ENCODE results near the gene SPPL2B. TPM values are rescaled to one million over a fixed set of nuclear protein-coding genes. Genes with fewer than 3 reads are reported as not detected.
A peak's percentile ranks its signal among the peaks of the same experiment; 100 is the strongest.

SPPL2B gene
- total and polyA plus RNA-seq, 4 experiments from 2014 or later: 6.2 to 82.8 (median 43.1) TPM

- peak overlapping the region; percentile 82 to 95 (median 87) for H3K27ac Mint-ChIP-seq
- Histone ChIP-seq H3K27ac (ENCODE audit: low read depth, low read length) (no peak overlapping the region), H3K4me3 (ENCODE audit: low read length in 2 of 2) (peak overlapping the region in 1 of 2 donors; percentile 82), H3K27me3 (ENCODE audit: insufficient read depth, low read length) (no peaks in the 10 kb centered on the region), H3K36me3 (ENCODE audit: insufficient read depth, low read length) (peaks cover 4% of the 10 kb centered on the region), H3K9me3 (ENCODE audit: control insufficient read depth in 1 of 2, low read length in 2 of 2) (no peaks in the 10 kb centered on the region), H3K4me1 (ENCODE audit: insufficient read depth, low read length) (peaks cover 49% of the 10 kb centered on the region)
- peak in 1 of 5 donors; percentile 18 for DNase-seq
- H3K9me3 Mint-ChIP-seq: peaks cover 0 to 2% (median 0%) of the 10 kb centered on the region in 8 donors
- H3K27me3 Mint-ChIP-seq: no peaks in the 10 kb centered on the region
- POLR2A ChIA-PET (ENCODE audit: partially characterized antibody): interaction anchor here (1.3 kb wide), 1 partner anchor 54 kb away, joined by 3 read pairs; no protein-coding TSS in a partner anchor
- H3K4me1 Mint-ChIP-seq: peaks cover 22 to 61% (median 47%) of the 10 kb centered on the region in 4 donors
- peaks cover 10 to 24% of the 10 kb centered on the region in 2 donors for H3K36me3 Mint-ChIP-seq
- peak overlapping the region; percentile 83 to 100 (median 87) for H3K4me3 Mint-ChIP-seq
- CTCF ChIA-PET (ENCODE audit: partially characterized antibody): interaction anchor here (0.8 kb wide), 1 partner anchor 55 kb away, joined by 3 read pairs; no protein-coding TSS in a partner anchor
- intact Hi-C loops (cut with micrococcal nuclease): loop anchor here (5.0 kb wide), 2 partner anchors 37 to 57 kb away; no protein-coding TSS in a partner anchor
Measured at GRCh38 chr19:2329501-2329916, 1.0 kb downstream of the SPPL2B start.

GRCh38 chr19:2330255-2330631 lies 1.8 kb downstream of the SPPL2B start:
- H3K4me3 ChIP-seq (ENCODE audit: low read length in 2 of 2): no peak overlapping the region
- intact Hi-C loops (cut with micrococcal nuclease): no loop called here
- ChIA-PET CTCF (ENCODE audit: partially characterized antibody) (no interaction called here), POLR2A (ENCODE audit: partially characterized antibody) (interaction anchor here (0.6 kb wide), 2 partner anchors 67 to 425 kb away, joined by 3 read pairs; partner anchors contain the start of genes ADAT3 and SCAMP4)
- H3K36me3 Mint-ChIP-seq: peaks cover 10 to 20% of the 10 kb centered on the region in 2 donors
- H3K36me3 ChIP-seq (ENCODE audit: insufficient read depth, low read length): no peaks in the 10 kb centered on the region
- peaks cover 0 to 2% (median 0%) of the 10 kb centered on the region in 8 donors for H3K9me3 Mint-ChIP-seq
- peak overlapping the region in 5 of 7 donors; percentile 31 to 87 (median 73) for H3K27ac Mint-ChIP-seq
- no peaks in the 10 kb centered on the region for H3K27me3 ChIP-seq (ENCODE audit: insufficient read depth, low read length)
- H3K4me1 ChIP-seq (ENCODE audit: insufficient read depth, low read length): peaks cover 49% of the 10 kb centered on the region
- no peaks in the 10 kb centered on the region for H3K9me3 ChIP-seq (ENCODE audit: control insufficient read depth in 1 of 2, low read length in 2 of 2)
- H3K27me3 Mint-ChIP-seq: no peaks in the 10 kb centered on the region
- DNase-seq: peak in 1 of 5 donors; percentile 9
- peak overlapping the region in 6 of 8 donors; percentile 31 to 85 (median 38) for H3K4me3 Mint-ChIP-seq
- peaks cover 22 to 61% (median 47%) of the 10 kb centered on the region in 4 donors for H3K4me1 Mint-ChIP-seq
- no peak overlapping the region for H3K27ac ChIP-seq (ENCODE audit: low read depth, low read length)

- H3K9me3 ChIP-seq (ENCODE audit: control insufficient read depth in 1 of 2, low read length in 2 of 2): no peaks in the 10 kb centered on the region
- no peak overlapping the region for H3K27ac ChIP-seq (ENCODE audit: low read depth, low read length)
- Mint-ChIP-seq H3K36me3 (peaks cover 8 to 18% of the 10 kb centered on the region in 2 donors), H3K27ac (peak overlapping the region in 6 of 7 donors; percentile 31 to 87 (median 56)), H3K9me3 (peaks cover 0 to 2% (median 0%) of the 10 kb centered on the region in 8 donors), H3K4me3 (peak overlapping the region; percentile 17 to 55 (median 38)), H3K27me3 (no peaks in the 10 kb centered on the region), H3K4me1 (peaks cover 23 to 60% (median 49%) of the 10 kb centered on the region in 4 donors)
- no peaks in the 10 kb centered on the region for H3K27me3 ChIP-seq (ENCODE audit: insufficient read depth, low read length)
- POLR2A ChIA-PET (ENCODE audit: partially characterized antibody): interaction anchor here (0.6 to 0.8 kb wide), 3 partner anchors 61 to 425 kb away, joined by 3 read pairs; partner anchors contain the start of genes ADAT3 and SCAMP4
- DNase-seq: peak in 1 of 5 donors; percentile 29
- H3K4me1 ChIP-seq (ENCODE audit: insufficient read depth, low read length): peaks cover 47% of the 10 kb centered on the region
- H3K36me3 ChIP-seq (ENCODE audit: insufficient read depth, low read length): no peaks in the 10 kb centered on the region
- intact Hi-C loops (cut with micrococcal nuclease): no loop called here
- H3K4me3 ChIP-seq (ENCODE audit: low read length in 2 of 2): no peak overlapping the region
- CTCF ChIA-PET (ENCODE audit: partially characterized antibody): no interaction called here
Measured at GRCh38 chr19:2330632-2331284, 2.3 kb downstream of the SPPL2B start.

- CTCF ChIA-PET (ENCODE audit: partially characterized antibody): no interaction called here
- intact Hi-C loops (cut with micrococcal nuclease): no loop called here
- H3K4me1 ChIP-seq (ENCODE audit: insufficient read depth, low read length): peaks cover 39% of the 10 kb centered on the region
Measured at GRCh38 chr19:2331601-2332246, 3.2 kb downstream of the SPPL2B start.

GRCh38 chr19:2332341-2333026 lies 4.0 kb downstream of the SPPL2B start:
- intact Hi-C loops (cut with micrococcal nuclease): no loop called here
- Mint-ChIP-seq H3K9me3 (peaks cover 0 to 2% (median 0%) of the 10 kb centered on the region in 8 donors), H3K4me1 (peaks cover 25 to 55% (median 40%) of the 10 kb centered on the region in 4 donors), H3K36me3 (peaks cover 4 to 20% of the 10 kb centered on the region in 2 donors), H3K4me3 (peak overlapping the region in 5 of 8 donors; percentile 13 to 59 (median 40)), H3K27ac (peak overlapping the region; percentile 73 to 90 (median 80)), H3K27me3 (no peaks in the 10 kb centered on the region)
- CTCF ChIA-PET (ENCODE audit: partially characterized antibody): no interaction called here
- Histone ChIP-seq H3K4me3 (ENCODE audit: low read length in 2 of 2) (no peak overlapping the region), H3K27ac (ENCODE audit: low read depth, low read length) (no peak overlapping the region), H3K36me3 (ENCODE audit: insufficient read depth, low read length) (no peaks in the 10 kb centered on the region), H3K9me3 (ENCODE audit: control insufficient read depth in 1 of 2, low read length in 2 of 2) (no peaks in the 10 kb centered on the region), H3K27me3 (ENCODE audit: insufficient read depth, low read length) (no peaks in the 10 kb centered on the region), H3K4me1 (ENCODE audit: insufficient read depth, low read length) (peaks cover 32% of the 10 kb centered on the region)
- peak; percentile 25 to 65 (median 43) for DNase-seq
- POLR2A ChIA-PET (ENCODE audit: partially characterized antibody): interaction anchor here (0.9 to 1.1 kb wide), 3 partner anchors 10 to 97 kb away, joined by 3 read pairs; partner anchors contain the start of gene PLEKHJ1

More at GRCh38 chr19:2331601-2332246, 3.2 kb downstream of the SPPL2B start:
- peak overlapping the region; percentile 23 to 76 (median 73) for H3K27ac Mint-ChIP-seq
- H3K4me1 Mint-ChIP-seq: peaks cover 27 to 63% (median 47%) of the 10 kb centered on the region in 4 donors
- H3K27me3 Mint-ChIP-seq: no peaks in the 10 kb centered on the region
- no peak overlapping the region for H3K27ac ChIP-seq (ENCODE audit: low read depth, low read length)
- peaks cover 0 to 2% (median 0%) of the 10 kb centered on the region in 8 donors for H3K9me3 Mint-ChIP-seq
- DNase-seq: peak in 1 of 5 donors; percentile 3
- no peaks in the 10 kb centered on the region for H3K36me3 ChIP-seq (ENCODE audit: insufficient read depth, low read length)
- H3K9me3 ChIP-seq (ENCODE audit: control insufficient read depth in 1 of 2, low read length in 2 of 2): no peaks in the 10 kb centered on the region
- no peak overlapping the region for H3K4me3 ChIP-seq (ENCODE audit: low read length in 2 of 2)
- H3K4me3 Mint-ChIP-seq: peak overlapping the region in 3 of 8 donors; percentile 17 to 46 (median 35)
- peaks cover 4 to 21% of the 10 kb centered on the region in 2 donors for H3K36me3 Mint-ChIP-seq
- POLR2A ChIA-PET (ENCODE audit: partially characterized antibody): interaction anchor here (0.6 to 0.9 kb wide), 4 partner anchors 29 to 96 kb away, joined by 3 read pairs; partner anchors contain the start of gene PLEKHJ1
- H3K27me3 ChIP-seq (ENCODE audit: insufficient read depth, low read length): no peaks in the 10 kb centered on the region

GRCh38 chr19:2333027-2333806 lies 4.7 kb downstream of the SPPL2B start:
- intact Hi-C loops (cut with micrococcal nuclease): no loop called here
- Histone ChIP-seq H3K27ac (ENCODE audit: low read depth, low read length) (no peak overlapping the region), H3K27me3 (ENCODE audit: insufficient read depth, low read length) (no peaks in the 10 kb centered on the region), H3K9me3 (ENCODE audit: control insufficient read depth in 1 of 2, low read length in 2 of 2) (no peaks in the 10 kb centered on the region), H3K4me1 (ENCODE audit: insufficient read depth, low read length) (peaks cover 27% of the 10 kb centered on the region), H3K4me3 (ENCODE audit: low read length in 2 of 2) (no peak overlapping the region), H3K36me3 (ENCODE audit: insufficient read depth, low read length) (no peaks in the 10 kb centered on the region)
- peak overlapping the region in 2 of 7 donors; percentile 35 to 77 for H3K27ac Mint-ChIP-seq
- H3K4me3 Mint-ChIP-seq: peak overlapping the region in 2 of 8 donors; percentile 20 to 67
- POLR2A ChIA-PET (ENCODE audit: partially characterized antibody): interaction anchor here (1.1 kb wide), 1 partner anchor 11 kb away, joined by 3 read pairs; no protein-coding TSS in a partner anchor
- H3K27me3 Mint-ChIP-seq: no peaks in the 10 kb centered on the region
- DNase-seq: peak in 1 of 5 donors; percentile 31
- H3K36me3 Mint-ChIP-seq: peaks cover 3 to 14% of the 10 kb centered on the region in 2 donors
- H3K4me1 Mint-ChIP-seq: peaks cover 22 to 48% (median 34%) of the 10 kb centered on the region in 4 donors
- CTCF ChIA-PET (ENCODE audit: partially characterized antibody): no interaction called here
- peaks cover 0 to 2% (median 0%) of the 10 kb centered on the region in 8 donors for H3K9me3 Mint-ChIP-seq
